ENCODE measurements around the gene TPPP3.

GRCh38 chr16:67433131-67433719 lies 39.9 kb upstream of the TPPP3 start:
- TF ChIP-seq, protein P1, sequence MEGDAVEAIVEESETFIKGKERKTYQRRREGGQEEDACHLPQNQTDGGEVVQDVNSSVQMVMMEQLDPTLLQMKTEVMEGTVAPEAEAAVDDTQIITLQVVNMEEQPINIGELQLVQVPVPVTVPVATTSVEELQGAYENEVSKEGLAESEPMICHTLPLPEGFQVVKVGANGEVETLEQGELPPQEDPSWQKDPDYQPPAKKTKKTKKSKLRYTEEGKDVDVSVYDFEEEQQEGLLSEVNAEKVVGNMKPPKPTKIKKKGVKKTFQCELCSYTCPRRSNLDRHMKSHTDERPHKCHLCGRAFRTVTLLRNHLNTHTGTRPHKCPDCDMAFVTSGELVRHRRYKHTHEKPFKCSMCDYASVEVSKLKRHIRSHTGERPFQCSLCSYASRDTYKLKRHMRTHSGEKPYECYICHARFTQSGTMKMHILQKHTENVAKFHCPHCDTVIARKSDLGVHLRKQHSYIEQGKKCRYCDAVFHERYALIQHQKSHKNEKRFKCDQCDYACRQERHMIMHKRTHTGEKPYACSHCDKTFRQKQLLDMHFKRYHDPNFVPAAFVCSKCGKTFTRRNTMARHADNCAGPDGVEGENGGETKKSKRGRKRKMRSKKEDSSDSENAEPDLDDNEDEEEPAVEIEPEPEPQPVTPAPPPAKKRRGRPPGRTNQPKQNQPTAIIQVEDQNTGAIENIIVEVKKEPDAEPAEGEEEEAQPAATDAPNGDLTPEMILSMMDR (IDR thresholded peaks at IDR 0.05; ENCODE audit: low read length): no peak
- TF ChIP-seq EZH2phosphoT487 (IDR thresholded peaks at IDR 0.05; ENCODE audit: low read length): no peak

All from MM.1S (cell line).